ENCODE results near the gene GPR68.
"Not testable (repeated sequence)": the region's sequence is repeated elsewhere in the genome, so short reads cannot be mapped to it uniquely, and the experiment has no call there.

GPR68 gene

GRCh38 chr14:91228112-91229004 is 16.1 kb downstream of the GPR68 start:
- DNase-seq = peak; percentile 72

- no peak for DNase-seq
Observed at GRCh38 chr14:91227183-91227628, 17.3 kb downstream of the GPR68 start.

GRCh38 chr14:91226360-91226759 is 18.1 kb downstream of the GPR68 start:
- DNase-seq = not testable (repeated sequence)

GRCh38 chr14:91225025-91225424 is 19.5 kb downstream of the GPR68 start:
- no peak for DNase-seq

GRCh38 chr14:91223028-91223783 is 21.3 kb downstream of the GPR68 start:
- no peak for DNase-seq

- no peak for DNase-seq
Observed at GRCh38 chr14:91221270-91221669, 23.2 kb downstream of the GPR68 start.

- DNase-seq = no peak
Observed at GRCh38 chr14:91220581-91221000, 23.9 kb downstream of the GPR68 start.

GRCh38 chr14:91219517-91220389 is 24.8 kb downstream of the GPR68 start:
- no peak for DNase-seq

- no peak for DNase-seq
Observed at GRCh38 chr14:91218014-91218413, 26.5 kb downstream of the GPR68 start.

GRCh38 chr14:91216731-91217226 is 27.7 kb downstream of the GPR68 start:
- DNase-seq = no peak

GRCh38 chr14:91215381-91215780 is 29.1 kb downstream of the GPR68 start:
- no peak for DNase-seq

GRCh38 chr14:91214306-91214705 is 30.2 kb downstream of the GPR68 start:
- DNase-seq = no peak

GRCh38 chr14:91211017-91211416 is 33.5 kb downstream of the GPR68 start:
- no peak for DNase-seq

GRCh38 chr14:91207008-91207407 is 37.5 kb downstream of the GPR68 start:
- no peak for DNase-seq

- DNase-seq = no peak
Observed at GRCh38 chr14:91205459-91205858, 39.0 kb downstream of the GPR68 start.

- no peak for DNase-seq
Observed at GRCh38 chr14:91204657-91205056, 39.8 kb downstream of the GPR68 start.

- DNase-seq = no peak
Observed at GRCh38 chr14:91202234-91202974, 42.1 kb downstream of the GPR68 start.

GRCh38 chr14:91200802-91201201 is 43.7 kb downstream of the GPR68 start:
- DNase-seq = not testable (repeated sequence)

GRCh38 chr14:91197631-91198030 is 46.9 kb downstream of the GPR68 start:
- DNase-seq = no peak

GRCh38 chr14:91195881-91196280 is 48.6 kb downstream of the GPR68 start:
- no peak for DNase-seq

GRCh38 chr14:91193069-91193468 is 51.4 kb downstream of the GPR68 start:
- DNase-seq = no peak

GRCh38 chr14:91190853-91191252 is 53.7 kb downstream of the GPR68 start:
- DNase-seq = no peak
